HG03060 (cell line): ENCODE data around the gene FAM117A.
"Not testable (repeated sequence)": the region's sequence is repeated elsewhere in the genome, so short reads cannot be mapped to it uniquely, and the experiment has no call there.

Source experiments
- ATAC-seq: cut with Tn5 transposase; IDR thresholded peaks from one replicate; pipeline ENCODE4 v1.9.1; 2021; ENCODE audit warnings: low read depth, moderate number of reproducible peaks; ENCODE audit not compliant: unreplicated experiment

The FAM117A gene

GRCh38 chr17:49741692-49742076 is 22.2 kb downstream of the FAM117A start:
- no peak for ATAC-seq

GRCh38 chr17:49741009-49741691 is 22.8 kb downstream of the FAM117A start:
- ATAC-seq, result no peak

GRCh38 chr17:49739641-49740271 is 24.2 kb downstream of the FAM117A start:
- ATAC-seq, result no peak

GRCh38 chr17:49738456-49739163 is 25.3 kb downstream of the FAM117A start:
- no peak for ATAC-seq

GRCh38 chr17:49734515-49735490 is 29.1 kb downstream of the FAM117A start:
- no peak for ATAC-seq

- ATAC-seq, result no peak
Observed at GRCh38 chr17:49731435-49731831, 32.5 kb downstream of the FAM117A start.

GRCh38 chr17:49730785-49731434 is 33.0 kb downstream of the FAM117A start:
- no peak for ATAC-seq

- no peak for ATAC-seq
Observed at GRCh38 chr17:49730078-49730784, 33.7 kb downstream of the FAM117A start.

GRCh38 chr17:49729069-49729468 is 34.9 kb downstream of the FAM117A start:
- ATAC-seq, result no peak

- ATAC-seq, result no peak
Observed at GRCh38 chr17:49728425-49728824, 35.5 kb downstream of the FAM117A start.

GRCh38 chr17:49727380-49727779 is 36.6 kb downstream of the FAM117A start:
- ATAC-seq, result no peak

- ATAC-seq, result no peak
Observed at GRCh38 chr17:49725452-49726130, 38.3 kb downstream of the FAM117A start.

- not testable (repeated sequence) for ATAC-seq
Observed at GRCh38 chr17:49724552-49724951, 39.4 kb downstream of the FAM117A start.

GRCh38 chr17:49723423-49723822 is 40.5 kb downstream of the FAM117A start:
- ATAC-seq, result no peak

GRCh38 chr17:49722066-49722465 is 41.9 kb downstream of the FAM117A start:
- ATAC-seq, result no peak

- ATAC-seq, result no peak
Observed at GRCh38 chr17:49717371-49717861, 46.5 kb downstream of the FAM117A start.

GRCh38 chr17:49716668-49717364 is 47.1 kb downstream of the FAM117A start:
- ATAC-seq, result no peak

- no peak for ATAC-seq
Observed at GRCh38 chr17:49715717-49716279, 48.1 kb downstream of the FAM117A start.
